GM12878 (cell line): ENCODE measurements around the gene MAF. TPM values are rescaled to one million over a fixed set of nuclear protein-coding genes. Genes with fewer than 3 reads are reported as not detected.

Source experiments
- ATAC-seq: fragments of 200-7000 bp; cut with Tn5 transposase; 3 replicates; pipeline ENCODE4 v1.9.1; 2020; ENCODE audit warnings: mild to moderate bottlenecking, moderate library complexity
- BruUV-seq: library from RNA; stranded (reverse); fragments of 400-500 nt; replicated peaks from 2 replicates; lab custom pipeline; 2021; lab: Mats Ljungman, UMichigan
- CTCF ChIA-PET: fragments of 300-600 bp; sonication (Branson Sonifier 250); formaldehyde crosslinking; extraction: SDS; loops from one replicate; lab custom pipeline; 2021; ENCODE audit warnings: inconsistent platforms; lab: Yijun Ruan, JAX
- POLR2A ChIA-PET: fragments of 350-600 bp; formaldehyde crosslinking; extraction: SDS; loops from one replicate; lab custom pipeline; 2021; ENCODE audit warnings: inconsistent platforms; lab: Charles Lee
- RAD21 ChIA-PET: fragments of 300-600 bp; sonication (Branson Sonifier 250); formaldehyde crosslinking; loops from one replicate; lab custom pipeline; 2023; ENCODE audit warnings: antibody characterized with exemption; ENCODE audit not compliant: unreplicated experiment; lab: Charles Lee
- SMC1A ChIA-PET: fragments of 300-600 bp; sonication (Branson Sonifier 250); formaldehyde crosslinking; loops from one replicate; lab custom pipeline; 2023; ENCODE audit not compliant: unreplicated experiment, uncharacterized antibody; lab: Charles Lee
- DNase-seq: peaks from one replicate; pipeline ENCODE4 v3.0.0-alpha.2; 2011; ENCODE audit warnings: low read depth, low spot score
- FAIRE-seq: peaks from 3 replicates; lab custom pipeline; 2011; peaks lifted over from hg19 to GRCh38; lab: Jason Lieb, UNC
- H2AFZ ChIP-seq: 2 replicates; pipeline ENCODE4 v1.6.0; 2011; ENCODE audit warnings: low read depth, low read length, control low read depth; ENCODE audit not compliant: control insufficient read depth
- H3K27ac ChIP-seq: 2 replicates; pipeline ENCODE4 v1.5.1; 2011; ENCODE audit warnings: control low read depth; ENCODE audit not compliant: control insufficient read depth, insufficient read depth
- H3K27me3 ChIP-seq, 2 experiments: replicated peaks in 1 of 2; 2 replicates each; pipeline versions ENCODE4 v1.6.0 to v1.6.1; 2011; ENCODE audit warnings: low read length in 1 of 2; ENCODE audit not compliant: control insufficient read depth in 2 of 2, insufficient read depth in 2 of 2
- H3K36me3 ChIP-seq, 2 experiments: 2 replicates each; pipeline ENCODE4 v1.5.1; 2011; ENCODE audit warnings: low read length in 1 of 2; ENCODE audit not compliant: control insufficient read depth in 2 of 2, insufficient read depth in 2 of 2
- H3K4me1 ChIP-seq: 2 replicates; pipeline ENCODE4 v1.6.1; 2011; ENCODE audit warnings: mild to moderate bottlenecking, low read length, moderate library complexity, mixed read lengths; ENCODE audit not compliant: control insufficient read depth, insufficient read depth
- H3K4me2 ChIP-seq: 2 replicates; pipeline ENCODE4 v1.6.0; 2011; ENCODE audit warnings: control low read depth; ENCODE audit not compliant: control insufficient read depth, insufficient read depth
- H3K4me3 ChIP-seq: fragments of 200-600 bp; sonication (generic); 2 replicates; pipeline ENCODE4 v1.5.1; 2016
- H3K79me2 ChIP-seq: 2 replicates; pipeline ENCODE4 v1.6.0; 2011; ENCODE audit warnings: low read length; ENCODE audit not compliant: control insufficient read depth, insufficient read depth
- H3K9ac ChIP-seq: 2 replicates; pipeline ENCODE4 v1.8.0; 2011; ENCODE audit warnings: low read length, control low read depth, mixed read lengths; ENCODE audit not compliant: control insufficient read depth, insufficient read depth
- H3K9me3 ChIP-seq: replicated peaks from 3 replicates; pipeline ENCODE4 v1.5.1; 2011; ENCODE audit warnings: mild to moderate bottlenecking, low read length; ENCODE audit not compliant: control insufficient read depth, insufficient read depth
- H4K20me1 ChIP-seq: 2 replicates; pipeline ENCODE4 v1.6.0; 2011; ENCODE audit not compliant: control insufficient read depth, insufficient read depth
- BACH1 ChIP-seq: fragments of 450-650 bp; IDR thresholded peaks from 2 replicates; pipeline ENCODE4 v1.6.1; 2017; ENCODE audit warnings: mild to moderate bottlenecking, borderline replicate concordance
- CBFB ChIP-seq: IDR thresholded peaks from 2 replicates; pipeline ENCODE4 v1.6.1; 2016; ENCODE audit warnings: antibody characterized with exemption, low read depth
- CBX3 ChIP-seq: fragments of 200-600 bp; sonication (generic); IDR thresholded peaks from 2 replicates; pipeline ENCODE4 v1.6.1; 2016; ENCODE audit warnings: low read depth, borderline replicate concordance
- CHD4 ChIP-seq: fragments of 200-600 bp; sonication (generic); IDR thresholded peaks from 2 replicates; pipeline ENCODE4 v1.6.1; 2016; ENCODE audit warnings: mild to moderate bottlenecking
- DPF2 ChIP-seq: fragments of 450-650 bp; IDR thresholded peaks from 2 replicates; pipeline ENCODE4 v1.6.1; 2017; ENCODE audit warnings: mild to moderate bottlenecking
- EED ChIP-seq: sonication (generic); IDR thresholded peaks from 2 replicates; pipeline ENCODE4 v1.6.1; 2016; ENCODE audit warnings: antibody characterized with exemption, low read depth
- EZH2 ChIP-seq: IDR thresholded peaks from 2 replicates; pipeline ENCODE4 v1.6.1; 2012; ENCODE audit warnings: low read depth, mild to moderate bottlenecking, control low read depth, inconsistent platforms, low read length, borderline replicate concordance; ENCODE audit not compliant: control insufficient read depth
- GABPA ChIP-seq: IDR thresholded peaks from 2 replicates; pipeline ENCODE4 v1.6.1; 2014; ENCODE audit warnings: antibody characterized with exemption, low read depth, mild to moderate bottlenecking, inconsistent platforms
- IKZF1 ChIP-seq: fragments of 450-650 bp; conservative IDR thresholded peaks from 2 replicates; pipeline ENCODE4 v1.6.1; 2017; ENCODE audit warnings: antibody characterized with exemption, mild to moderate bottlenecking
- IRF3 ChIP-seq: fragments of 450-650 bp; IDR thresholded peaks from 2 replicates; pipeline ENCODE4 v1.6.1; 2014; ENCODE audit warnings: mild to moderate bottlenecking
- JUNB ChIP-seq: IDR thresholded peaks from 2 replicates; pipeline ENCODE4 v1.6.1; 2016; ENCODE audit warnings: antibody characterized with exemption, mild to moderate bottlenecking
- MEF2B ChIP-seq: fragments of 450-650 bp; IDR thresholded peaks from 2 replicates; pipeline ENCODE4 v1.6.1; 2018; ENCODE audit warnings: mild to moderate bottlenecking, moderate library complexity; ENCODE audit not compliant: partially characterized antibody, poor library complexity, severe bottlenecking
- MYC ChIP-seq: IDR thresholded peaks from 2 replicates; pipeline ENCODE4 v1.6.1; 2011; ENCODE audit warnings: mild to moderate bottlenecking, low read length, moderate library complexity, inconsistent platforms; ENCODE audit not compliant: insufficient read depth, insufficient replicate concordance, insufficient read length, severe bottlenecking
- PAX5 ChIP-seq: IDR thresholded peaks from 2 replicates; pipeline ENCODE4 v1.6.1; 2011; ENCODE audit warnings: low read depth, low read length, borderline replicate concordance
- RAD21 ChIP-seq: IDR thresholded peaks from 2 replicates; pipeline ENCODE4 v1.6.1; 2011; ENCODE audit warnings: mild to moderate bottlenecking, low read depth, low read length, moderate library complexity; ENCODE audit not compliant: insufficient read depth
- SP1 ChIP-seq: IDR thresholded peaks from one replicate; pipeline ENCODE4 v1.6.1; 2011; ENCODE audit warnings: low read depth, low read length
- STAT1 ChIP-seq: fragments of 450-650 bp; conservative IDR thresholded peaks from 2 replicates; pipeline ENCODE4 v1.6.1; 2014; ENCODE audit warnings: antibody characterized with exemption, mild to moderate bottlenecking
- TCF7 ChIP-seq: IDR thresholded peaks from 2 replicates; pipeline ENCODE4 v1.6.1; 2014; ENCODE audit warnings: antibody characterized with exemption, borderline replicate concordance
- WGBS: methylation state at CpG from one replicate; pipeline ENCODE4 v1.1.6; 2016; ENCODE audit warnings: low lambda C conversion rate; ENCODE audit not compliant: insufficient replicate concordance, insufficient coverage; ENCODE audit errors: missing lambda C conversion rate; 5-methylcytosine and 5-hydroxymethylcytosine counted together
- in situ Hi-C: fragments of 300-500 bp; cut with MboI; formaldehyde crosslinking; loops from 9 replicates; pipeline ENCODE4 v1.14.3; 2018; ENCODE audit warnings: mixed read lengths
- intact Hi-C: fragments of 100-400 bp; cut with micrococcal nuclease; formaldehyde crosslinking; loops from one replicate; pipeline ENCODE4 v1.14.2; 2022; ENCODE audit not compliant: unreplicated experiment
- polyA plus RNA-seq, 11 experiments: library from polyadenylated mRNA; depleted of rRNA in 4 of 11; unstranded in 6 of 11; stranded (reverse) in 5 of 11; fragments of >200 nt; fragmentation: Nextera tagmentation in 4 of 11; fragmentation: Illumina TruSeq in 1 of 11; extraction: Ambion mirVana in 4 of 11; extraction: Trizol in 1 of 11; gene quantifications; 1 replicate in 1 of 11; 2 replicates in 10 of 11; pipeline versions ENCODE4 v1.2.1 to v1.2.3, GENCODE V29; 2011 to 2016; ENCODE audit warnings: inconsistent platforms in 2 of 11, missing spikeins in 2 of 11, low read depth in 1 of 11
- total RNA-seq, 4 experiments: library from RNA; depleted of rRNA in 3 of 4; stranded (reverse); fragments of >200 nt in 3 of 4; fragmentation: Illumina TruSeq in 1 of 4; extraction: Trizol in 1 of 4; gene quantifications; 2 replicates each; pipeline versions ENCODE4 v1.2.1 to v1.2.3, GENCODE V29; 2013 to 2021

MAF gene
- total and polyA plus RNA-seq, 10 of the 15 experiments (the other 5 are each of a cell fraction or from before 2014, with no cell fraction given), result 0.03 to 0.13 TPM; not detected in 8

GRCh38 chr16:79593074-79593531 is 7.4 kb downstream of the MAF start:
- ChIA-PET CTCF (no interaction called here), POLR2A (no interaction called here), RAD21 (no interaction called here), SMC1A (no interaction called here)
- Histone ChIP-seq H4K20me1 (no peaks in the 10 kb centered on the region), H3K4me1 (no peaks in the 10 kb centered on the region), H3K27me3 (peaks cover 0 to 5% of the 10 kb centered on the region in 2 experiments; a peak in 1 of 4 replicates), H3K4me3 (no peak overlapping the region), H3K27ac (no peak overlapping the region), H3K9ac (no peak overlapping the region), H3K4me2 (no peak overlapping the region), H3K9me3 (no peaks in the 10 kb centered on the region), H3K79me2 (no peaks in the 10 kb centered on the region), H2AFZ (no peak overlapping the region), H3K36me3 (no peaks in the 10 kb centered on the region)
- TF ChIP-seq IRF3, result no peak
- TF ChIP-seq TCF7, result no peak
- TF ChIP-seq EZH2, result no peak
- TF ChIP-seq PAX5, result no peak
- no peak for TF ChIP-seq JUNB
- TF ChIP-seq EED, result no peak
- TF ChIP-seq STAT1, result no peak
- TF ChIP-seq RAD21, result no peak
- no peak for TF ChIP-seq GABPA
- no peak for TF ChIP-seq BACH1
- no peak for TF ChIP-seq MEF2B
- TF ChIP-seq DPF2, result no peak
- no peak for TF ChIP-seq CBFB
- no peak for TF ChIP-seq CBX3
- TF ChIP-seq CHD4, result no peak
- no peak for TF ChIP-seq MYC
- no peak for TF ChIP-seq IKZF1
- TF ChIP-seq SP1, result no peak
- in situ Hi-C loops, result no loop called here
- DNase-seq (no peak), ATAC-seq (no peak), FAIRE-seq (no peak)
- 33% methylated on average over 7 of the region's 7 CpGs for WGBS
- intact Hi-C loops, result no loop called here
- no TSS peak for BruUV-seq
